HL-60 (cell line): ENCODE measurements around the gene KLHL30.

ENCODE experiments used
- CTCF ChIP-seq: IDR thresholded peaks from one replicate; pipeline ENCODE4 v1.5.1; 2011; ENCODE audit warnings: low read length, control low read depth, inconsistent platforms; ENCODE audit not compliant: insufficient read depth
- TF ChIP-seq, protein P1 (sequence below): IDR thresholded peaks from 2 replicates; pipeline ENCODE4 v1.6.1; 2012; ENCODE audit warnings: low read depth; ENCODE audit not compliant: insufficient replicate concordance

DNA sequence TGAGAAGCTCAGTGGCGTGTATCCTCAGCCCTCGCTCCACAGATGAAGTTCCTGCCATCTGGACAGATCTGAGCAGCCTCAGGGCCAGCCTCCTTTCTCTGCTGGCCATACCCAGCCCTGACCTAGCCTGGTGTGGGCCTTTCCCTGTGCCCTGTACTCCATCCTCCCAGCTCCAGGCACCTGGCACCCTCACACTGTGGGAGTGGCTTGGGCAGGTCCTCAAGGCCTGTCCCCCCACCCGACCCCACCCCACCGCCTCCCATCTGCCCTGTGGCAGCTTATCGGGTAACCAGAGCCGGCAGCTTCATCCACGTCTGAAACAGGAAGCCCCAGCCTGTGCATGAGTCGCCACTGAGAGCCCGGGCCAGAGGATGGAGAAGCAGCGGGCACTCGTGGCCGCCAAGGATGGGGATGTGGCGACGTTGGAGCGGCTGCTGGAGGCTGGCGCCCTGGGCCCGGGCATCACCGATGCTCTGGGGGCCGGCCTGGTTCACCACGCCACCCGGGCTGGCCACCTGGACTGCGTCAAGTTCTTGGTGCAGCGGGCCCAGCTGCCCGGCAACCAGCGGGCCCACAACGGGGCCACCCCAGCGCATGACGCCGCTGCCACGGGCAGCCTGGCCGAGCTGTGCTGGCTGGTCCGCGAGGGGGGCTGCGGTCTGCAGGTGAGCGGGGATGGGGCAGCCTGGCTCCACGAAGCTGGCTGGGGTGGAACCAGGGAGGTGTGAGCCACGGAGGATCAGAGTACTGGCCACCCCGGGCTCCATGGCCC lies 38.2 kb upstream of the KLHL30 start, which contains the start of gene ESPNL:
- TF ChIP-seq, protein P1, sequence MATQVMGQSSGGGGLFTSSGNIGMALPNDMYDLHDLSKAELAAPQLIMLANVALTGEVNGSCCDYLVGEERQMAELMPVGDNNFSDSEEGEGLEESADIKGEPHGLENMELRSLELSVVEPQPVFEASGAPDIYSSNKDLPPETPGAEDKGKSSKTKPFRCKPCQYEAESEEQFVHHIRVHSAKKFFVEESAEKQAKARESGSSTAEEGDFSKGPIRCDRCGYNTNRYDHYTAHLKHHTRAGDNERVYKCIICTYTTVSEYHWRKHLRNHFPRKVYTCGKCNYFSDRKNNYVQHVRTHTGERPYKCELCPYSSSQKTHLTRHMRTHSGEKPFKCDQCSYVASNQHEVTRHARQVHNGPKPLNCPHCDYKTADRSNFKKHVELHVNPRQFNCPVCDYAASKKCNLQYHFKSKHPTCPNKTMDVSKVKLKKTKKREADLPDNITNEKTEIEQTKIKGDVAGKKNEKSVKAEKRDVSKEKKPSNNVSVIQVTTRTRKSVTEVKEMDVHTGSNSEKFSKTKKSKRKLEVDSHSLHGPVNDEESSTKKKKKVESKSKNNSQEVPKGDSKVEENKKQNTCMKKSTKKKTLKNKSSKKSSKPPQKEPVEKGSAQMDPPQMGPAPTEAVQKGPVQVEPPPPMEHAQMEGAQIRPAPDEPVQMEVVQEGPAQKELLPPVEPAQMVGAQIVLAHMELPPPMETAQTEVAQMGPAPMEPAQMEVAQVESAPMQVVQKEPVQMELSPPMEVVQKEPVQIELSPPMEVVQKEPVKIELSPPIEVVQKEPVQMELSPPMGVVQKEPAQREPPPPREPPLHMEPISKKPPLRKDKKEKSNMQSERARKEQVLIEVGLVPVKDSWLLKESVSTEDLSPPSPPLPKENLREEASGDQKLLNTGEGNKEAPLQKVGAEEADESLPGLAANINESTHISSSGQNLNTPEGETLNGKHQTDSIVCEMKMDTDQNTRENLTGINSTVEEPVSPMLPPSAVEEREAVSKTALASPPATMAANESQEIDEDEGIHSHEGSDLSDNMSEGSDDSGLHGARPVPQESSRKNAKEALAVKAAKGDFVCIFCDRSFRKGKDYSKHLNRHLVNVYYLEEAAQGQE: no peak
- TF ChIP-seq CTCF: no peak
